ENCODE data around the gene ACACB. TPM values are rescaled to one million over a fixed set of nuclear protein-coding genes. Genes with fewer than 3 reads are reported as not detected.

Gene ACACB
- polyA plus RNA-seq, 1 donor from 2014 or later, result 0.22 TPM

- Histone ChIP-seq H3K4me2 (ENCODE audit: low read length) (no peak overlapping the region), H3K36me3 (ENCODE audit: insufficient read depth, low read length) (no peaks in the 10 kb centered on the region), H2AFZ (ENCODE audit: low read depth, low read length) (no peak overlapping the region), H3F3A (ENCODE audit: insufficient read depth, low read length, poor library complexity, severe bottlenecking) (no peaks in the 10 kb centered on the region), H3K4me3 (ENCODE audit: low read length) (no peak overlapping the region), H4K20me1 (ENCODE audit: insufficient read depth) (no peaks in the 10 kb centered on the region), H3K27ac (ENCODE audit: low read length) (no peak overlapping the region), H3K79me2 (replicated peaks; ENCODE audit: insufficient read depth, low read length) (no peaks in the 10 kb centered on the region), H3K9ac (ENCODE audit: low read length) (no peak overlapping the region), H3K9me2 (ENCODE audit: insufficient read depth, low read length) (no peaks in the 10 kb centered on the region), H3K27me3 (ENCODE audit: insufficient read depth, low read depth, low read length) (no peaks in the 10 kb centered on the region), H3K9me3 (ENCODE audit: low read length) (no peaks in the 10 kb centered on the region)
- TF ChIP-seq, protein P1, sequence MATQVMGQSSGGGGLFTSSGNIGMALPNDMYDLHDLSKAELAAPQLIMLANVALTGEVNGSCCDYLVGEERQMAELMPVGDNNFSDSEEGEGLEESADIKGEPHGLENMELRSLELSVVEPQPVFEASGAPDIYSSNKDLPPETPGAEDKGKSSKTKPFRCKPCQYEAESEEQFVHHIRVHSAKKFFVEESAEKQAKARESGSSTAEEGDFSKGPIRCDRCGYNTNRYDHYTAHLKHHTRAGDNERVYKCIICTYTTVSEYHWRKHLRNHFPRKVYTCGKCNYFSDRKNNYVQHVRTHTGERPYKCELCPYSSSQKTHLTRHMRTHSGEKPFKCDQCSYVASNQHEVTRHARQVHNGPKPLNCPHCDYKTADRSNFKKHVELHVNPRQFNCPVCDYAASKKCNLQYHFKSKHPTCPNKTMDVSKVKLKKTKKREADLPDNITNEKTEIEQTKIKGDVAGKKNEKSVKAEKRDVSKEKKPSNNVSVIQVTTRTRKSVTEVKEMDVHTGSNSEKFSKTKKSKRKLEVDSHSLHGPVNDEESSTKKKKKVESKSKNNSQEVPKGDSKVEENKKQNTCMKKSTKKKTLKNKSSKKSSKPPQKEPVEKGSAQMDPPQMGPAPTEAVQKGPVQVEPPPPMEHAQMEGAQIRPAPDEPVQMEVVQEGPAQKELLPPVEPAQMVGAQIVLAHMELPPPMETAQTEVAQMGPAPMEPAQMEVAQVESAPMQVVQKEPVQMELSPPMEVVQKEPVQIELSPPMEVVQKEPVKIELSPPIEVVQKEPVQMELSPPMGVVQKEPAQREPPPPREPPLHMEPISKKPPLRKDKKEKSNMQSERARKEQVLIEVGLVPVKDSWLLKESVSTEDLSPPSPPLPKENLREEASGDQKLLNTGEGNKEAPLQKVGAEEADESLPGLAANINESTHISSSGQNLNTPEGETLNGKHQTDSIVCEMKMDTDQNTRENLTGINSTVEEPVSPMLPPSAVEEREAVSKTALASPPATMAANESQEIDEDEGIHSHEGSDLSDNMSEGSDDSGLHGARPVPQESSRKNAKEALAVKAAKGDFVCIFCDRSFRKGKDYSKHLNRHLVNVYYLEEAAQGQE (IDR thresholded peaks at IDR 0.05; ENCODE audit: borderline replicate concordance), result no peak
- TF ChIP-seq EP300 (conservative IDR thresholded peaks at IDR 0.05; ENCODE audit: poor library complexity, severe bottlenecking) (no peak), MXI1 (conservative IDR thresholded peaks at IDR 0.05; ENCODE audit: poor library complexity, severe bottlenecking) (no peak), SMC3 (conservative IDR thresholded peaks at IDR 0.05; ENCODE audit: poor library complexity) (no peak), POLR2AphosphoS5 (IDR thresholded peaks at IDR 0.05) (no peak), RAD21 (conservative IDR thresholded peaks at IDR 0.05) (no peak), EZH2 (IDR thresholded peaks at IDR 0.05; ENCODE audit: borderline replicate concordance, insufficient read depth, low read length, poor library complexity, severe bottlenecking) (no peak), TAF1 (IDR thresholded peaks at IDR 0.05; ENCODE audit: low read depth) (no peak)
- TF ChIP-seq, protein P2, sequence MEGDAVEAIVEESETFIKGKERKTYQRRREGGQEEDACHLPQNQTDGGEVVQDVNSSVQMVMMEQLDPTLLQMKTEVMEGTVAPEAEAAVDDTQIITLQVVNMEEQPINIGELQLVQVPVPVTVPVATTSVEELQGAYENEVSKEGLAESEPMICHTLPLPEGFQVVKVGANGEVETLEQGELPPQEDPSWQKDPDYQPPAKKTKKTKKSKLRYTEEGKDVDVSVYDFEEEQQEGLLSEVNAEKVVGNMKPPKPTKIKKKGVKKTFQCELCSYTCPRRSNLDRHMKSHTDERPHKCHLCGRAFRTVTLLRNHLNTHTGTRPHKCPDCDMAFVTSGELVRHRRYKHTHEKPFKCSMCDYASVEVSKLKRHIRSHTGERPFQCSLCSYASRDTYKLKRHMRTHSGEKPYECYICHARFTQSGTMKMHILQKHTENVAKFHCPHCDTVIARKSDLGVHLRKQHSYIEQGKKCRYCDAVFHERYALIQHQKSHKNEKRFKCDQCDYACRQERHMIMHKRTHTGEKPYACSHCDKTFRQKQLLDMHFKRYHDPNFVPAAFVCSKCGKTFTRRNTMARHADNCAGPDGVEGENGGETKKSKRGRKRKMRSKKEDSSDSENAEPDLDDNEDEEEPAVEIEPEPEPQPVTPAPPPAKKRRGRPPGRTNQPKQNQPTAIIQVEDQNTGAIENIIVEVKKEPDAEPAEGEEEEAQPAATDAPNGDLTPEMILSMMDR (IDR thresholded peaks at IDR 0.05; ENCODE audit: poor library complexity, severe bottlenecking), result no peak
These were observed 176.7 kb downstream of the ACACB start for GRCh38 chr12:109293106-109293505.

DNA sequence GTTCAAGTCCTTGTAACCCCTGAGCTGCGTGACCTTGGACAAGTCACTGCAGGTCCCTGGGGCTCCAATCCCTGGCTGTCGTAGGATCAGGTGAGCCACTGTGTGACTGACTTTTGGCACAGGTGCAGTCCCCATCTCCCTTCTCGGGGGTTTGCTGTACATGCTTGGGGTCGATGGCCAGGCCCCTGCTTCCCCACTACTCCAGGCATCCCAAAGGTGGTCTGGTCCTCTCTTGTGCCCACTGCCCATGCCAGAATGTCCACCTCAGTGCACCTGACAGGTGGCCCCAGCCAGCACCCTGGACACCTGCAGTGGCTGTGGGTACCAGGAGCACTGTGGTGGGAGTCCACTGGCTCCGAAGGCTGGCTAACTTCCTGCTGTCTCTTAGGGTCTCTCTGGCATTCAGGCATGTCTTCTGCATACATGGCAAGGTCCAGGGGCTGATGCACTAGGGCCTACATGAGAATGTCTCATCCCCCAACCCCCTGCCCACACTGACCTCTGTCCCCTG is 178.0 kb downstream of the ACACB start:
- Histone ChIP-seq H3K36me3 (ENCODE audit: insufficient read depth, low read length) (no peaks in the 10 kb centered on the region), H3K27ac (ENCODE audit: low read length) (no peak overlapping the region), H4K20me1 (ENCODE audit: insufficient read depth) (no peaks in the 10 kb centered on the region), H3K9me2 (ENCODE audit: insufficient read depth, low read length) (no peaks in the 10 kb centered on the region), H3K4me2 (ENCODE audit: low read length) (no peak overlapping the region), H3K79me2 (replicated peaks; ENCODE audit: insufficient read depth, low read length) (no peaks in the 10 kb centered on the region), H3K4me3 (ENCODE audit: low read length) (no peak overlapping the region), H3K9ac (ENCODE audit: low read length) (no peak overlapping the region), H3K9me3 (ENCODE audit: low read length) (no peaks in the 10 kb centered on the region), H2AFZ (ENCODE audit: low read depth, low read length) (no peak overlapping the region), H3K27me3 (ENCODE audit: insufficient read depth, low read depth, low read length) (no peaks in the 10 kb centered on the region), H3F3A (ENCODE audit: insufficient read depth, low read length, poor library complexity, severe bottlenecking) (no peaks in the 10 kb centered on the region)
- no peak for TF ChIP-seq TAF1 (IDR thresholded peaks at IDR 0.05; ENCODE audit: low read depth)
- TF ChIP-seq POLR2AphosphoS5 (IDR thresholded peaks at IDR 0.05), result no peak
- no peak for TF ChIP-seq RAD21 (conservative IDR thresholded peaks at IDR 0.05)
- TF ChIP-seq SMC3 (conservative IDR thresholded peaks at IDR 0.05; ENCODE audit: poor library complexity), result no peak
- TF ChIP-seq EP300 (conservative IDR thresholded peaks at IDR 0.05; ENCODE audit: poor library complexity, severe bottlenecking), result no peak
- TF ChIP-seq MXI1 (conservative IDR thresholded peaks at IDR 0.05; ENCODE audit: poor library complexity, severe bottlenecking), result no peak
- TF ChIP-seq, protein P1 (IDR thresholded peaks at IDR 0.05; ENCODE audit: borderline replicate concordance), result no peak

All from neural cell (in vitro differentiated cells).